Mesenteric fat pad (tissue), 1 donor: Measurements from ENCODE around the gene SYNE3. TPM values are rescaled to one million over a fixed set of nuclear protein-coding genes. Genes with fewer than 3 reads are reported as not detected.

Source experiments
- DNase-seq: peaks from one replicate; pipeline ENCODE4 v3.0.0-alpha.2; 2020; ENCODE audit warnings: low spot score
- long read RNA-seq: library from polyadenylated mRNA; unstranded; transcript quantifications from one replicate; pipeline ENCODE4 v2.0.0, GENCODE V29; 2020
- total RNA-seq: library from RNA; stranded (reverse); fragmentation: NEBNext Ultra II Directional; extraction: Animal tissue kit (Norgen Biotek cat#: 25700); gene quantifications from one replicate; pipeline ENCODE4 v1.2.1, GENCODE V29; 2021
- donor health status: DM: yes; HTN: yes; CAD: no.

Gene SYNE3, protein sequence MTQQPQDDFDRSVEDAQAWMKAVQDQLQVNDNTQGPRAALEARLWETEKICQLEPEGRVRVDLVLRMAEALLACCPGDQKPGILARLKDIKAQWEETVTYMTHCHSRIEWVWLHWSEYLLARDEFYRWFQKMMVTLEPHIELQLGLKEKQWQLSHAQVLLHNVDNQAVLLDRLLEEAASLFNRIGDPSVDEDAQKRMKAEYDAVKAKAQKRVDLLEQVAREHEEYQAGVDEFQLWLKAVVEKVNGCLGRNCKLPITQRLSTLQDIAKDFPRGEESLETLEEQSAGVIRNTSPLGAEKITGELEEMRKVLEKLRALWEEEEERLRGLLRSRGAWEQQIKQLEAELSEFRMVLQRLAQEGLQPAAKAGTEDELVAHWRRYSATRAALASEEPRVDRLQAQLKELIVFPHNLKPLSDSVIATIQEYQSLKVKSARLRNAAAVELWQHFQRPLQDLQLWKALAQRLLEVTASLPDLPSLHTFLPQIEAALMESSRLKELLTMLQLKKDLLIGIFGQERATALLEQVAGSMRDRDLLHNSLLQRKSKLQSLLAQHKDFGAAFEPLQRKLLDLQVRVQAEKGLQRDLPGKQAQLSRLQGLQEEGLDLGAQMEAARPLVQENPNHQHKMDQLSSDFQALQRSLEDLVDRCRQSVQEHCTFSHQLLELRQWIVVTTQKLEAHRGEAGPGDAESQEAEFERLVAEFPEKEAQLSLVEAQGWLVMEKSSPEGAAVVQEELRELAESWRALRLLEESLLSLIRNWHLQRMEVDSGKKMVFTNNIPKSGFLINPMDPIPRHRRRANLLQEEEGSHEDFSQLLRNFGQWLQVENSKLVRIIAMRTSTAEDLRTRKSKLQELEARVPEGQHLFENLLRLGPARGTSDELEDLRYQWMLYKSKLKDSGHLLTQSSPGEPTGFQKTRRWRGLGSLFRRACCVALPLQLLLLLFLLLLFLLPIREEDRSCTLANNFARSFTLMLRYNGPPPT
- total RNA-seq, result 179 TPM
- long read RNA-seq, full-length matches to known transcripts, result 3 of 63 reads
- long read RNA-seq, partial matches to known transcripts, result 19 of 63 reads
- long read RNA-seq, other reads (novel, unspliced or antisense), result 41 of 63 reads

DNA sequence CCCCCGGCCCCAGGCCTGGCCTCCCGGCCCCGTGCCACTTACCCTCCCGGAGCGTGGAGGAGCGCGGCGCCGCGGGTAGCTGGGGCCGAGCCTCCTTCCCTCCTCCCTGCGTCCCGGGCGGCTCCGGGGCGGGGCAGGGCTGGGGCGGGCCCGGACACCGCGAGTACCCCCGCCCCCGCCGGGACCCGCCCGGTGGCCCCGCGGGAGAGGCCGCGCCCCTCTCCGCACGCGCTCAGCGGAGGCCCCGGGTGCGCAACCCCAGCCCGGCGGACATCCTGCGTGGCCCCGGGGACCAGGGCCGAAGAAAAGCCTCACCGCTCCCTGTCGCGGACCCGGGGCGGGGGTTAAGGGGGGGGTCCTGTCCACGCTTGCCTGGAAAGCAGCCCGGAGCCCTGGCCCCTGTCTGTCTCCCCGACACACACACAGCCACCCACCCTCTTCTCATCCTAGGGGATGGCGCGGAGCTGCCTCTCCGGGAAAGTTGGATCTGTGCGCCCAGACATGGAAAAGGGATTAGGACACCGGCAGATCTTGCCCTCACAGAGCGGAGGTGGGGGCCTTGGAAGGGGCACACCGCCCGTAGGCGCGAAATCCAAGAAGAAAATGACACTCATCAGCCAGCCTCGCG, at the start of gene SYNE3:
Gene SYNE3 (minus strand): TSS at position 97 of the 628 bp plus-strand sequence. CDS start 40,829 bp downstream, outside the sequence.
- no peak for DNase-seq

DNA sequence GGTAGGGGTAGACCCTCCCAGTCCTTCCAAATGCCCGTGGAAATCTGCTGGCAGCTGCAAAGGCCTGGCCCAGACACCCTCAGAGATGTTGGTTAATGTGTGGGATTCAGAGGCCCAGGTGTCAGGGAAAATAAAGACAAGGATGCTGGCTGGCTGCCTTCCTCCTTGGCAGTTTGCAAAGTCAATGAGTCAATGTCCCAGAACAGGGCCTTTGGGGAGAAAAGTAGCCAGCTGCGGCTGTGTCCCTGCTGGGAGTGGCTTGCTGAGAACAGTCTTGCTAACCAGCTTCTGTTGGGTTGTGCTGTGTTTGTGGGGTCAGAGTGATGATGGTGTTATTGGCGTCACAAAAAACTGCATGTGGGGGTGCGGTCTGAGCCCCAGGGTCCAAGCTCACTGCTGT, 47.6 kb upstream of the SYNE3 start:
- no peak for DNase-seq

DNA sequence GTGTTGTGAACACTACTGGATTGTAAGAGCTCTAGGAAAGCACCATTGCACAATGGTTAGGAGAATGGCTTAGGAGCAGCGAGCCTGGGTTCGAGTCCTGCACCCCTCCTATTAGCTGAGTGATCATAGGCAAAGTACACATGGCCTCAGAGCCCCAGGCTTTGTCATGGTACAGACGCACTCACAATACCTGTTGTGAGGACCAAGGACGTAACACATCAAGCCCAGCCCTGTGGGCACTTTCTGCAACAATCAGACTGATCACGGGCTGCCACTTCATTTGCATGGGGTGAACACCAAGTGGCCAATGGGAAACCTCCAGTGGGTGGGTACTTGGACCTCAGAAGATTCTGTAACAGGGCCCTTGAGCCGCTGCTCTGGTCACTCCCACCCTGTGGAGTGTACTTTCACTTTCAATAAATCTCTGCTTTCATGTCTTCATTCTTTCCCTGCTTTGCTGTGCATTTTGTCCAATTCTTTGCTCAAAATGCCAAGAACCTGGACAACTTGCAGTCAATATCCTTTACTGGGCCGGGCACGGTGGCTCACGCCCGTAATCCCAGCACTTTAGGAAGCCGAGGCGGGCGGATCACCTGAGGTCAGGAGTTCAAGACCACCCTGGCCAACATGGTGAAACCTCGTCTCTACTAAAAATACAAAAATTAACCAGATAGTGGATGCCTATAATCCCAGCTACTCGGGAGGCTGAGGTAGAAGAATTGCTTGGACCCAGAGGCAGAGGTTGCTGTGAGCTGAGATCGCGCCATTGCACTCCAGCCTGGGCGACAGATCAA, 46.6 kb upstream of the SYNE3 start:
- no peak for DNase-seq

DNA sequence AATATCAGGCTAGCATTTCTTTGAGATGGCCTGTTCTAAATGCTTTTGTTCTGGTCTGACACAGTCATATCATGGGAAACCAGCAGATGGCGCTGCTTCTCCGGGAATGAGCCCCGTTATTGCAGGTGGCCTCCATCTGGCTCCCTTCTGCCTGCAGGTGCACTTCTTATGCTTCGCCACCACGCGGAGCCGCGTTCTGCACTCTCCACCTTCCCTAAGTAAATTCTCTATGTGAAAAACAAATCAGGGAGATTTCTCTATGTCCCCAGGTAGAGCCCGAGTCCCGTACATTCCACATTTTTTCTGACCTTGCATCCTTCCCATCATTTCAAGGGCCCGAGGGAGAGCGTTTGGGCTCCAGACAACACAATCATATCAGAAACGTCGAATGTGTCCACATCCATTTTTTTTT, 44.6 kb upstream of the SYNE3 start:
- no peak for DNase-seq

DNA sequence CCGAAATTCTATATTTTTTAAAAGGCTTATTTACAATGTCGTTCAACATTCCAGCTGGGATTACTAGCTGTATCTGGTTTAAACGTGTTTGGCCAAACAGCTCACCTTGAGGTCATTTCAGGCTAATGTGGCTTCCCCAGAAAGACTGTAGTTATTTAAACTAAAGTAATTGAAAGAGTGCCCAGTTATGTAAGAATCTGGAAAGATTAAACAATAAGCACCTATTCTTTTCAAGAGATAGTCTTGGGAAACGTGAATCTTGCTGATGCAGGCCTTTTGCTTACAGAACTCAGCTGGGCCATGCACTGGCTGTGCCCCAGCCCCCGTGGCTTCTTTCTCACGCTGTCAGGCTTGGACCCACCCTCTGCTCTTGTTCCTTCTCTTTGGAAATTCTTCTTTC, 42.8 kb upstream of the SYNE3 start:
- DNase-seq, result no peak

DNA sequence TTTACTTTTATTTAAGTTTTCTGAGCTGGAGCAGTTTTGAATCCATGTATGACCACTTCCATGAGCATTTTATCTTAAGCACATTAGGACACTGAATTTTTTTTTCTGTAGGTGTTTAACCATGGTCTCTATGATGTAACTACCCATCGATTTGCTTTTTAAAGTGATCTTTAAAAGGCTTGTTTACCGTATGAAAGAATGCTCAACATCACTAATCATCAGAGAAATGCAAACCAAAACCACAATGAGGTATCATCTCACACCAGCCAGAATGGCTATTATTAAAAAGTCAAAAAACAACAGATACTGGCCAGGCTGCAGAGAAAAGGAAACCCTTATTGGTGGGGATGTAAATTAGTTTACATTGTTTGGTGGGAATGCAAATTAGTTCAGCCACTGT, 41.4 kb upstream of the SYNE3 start:
- no peak for DNase-seq

DNA sequence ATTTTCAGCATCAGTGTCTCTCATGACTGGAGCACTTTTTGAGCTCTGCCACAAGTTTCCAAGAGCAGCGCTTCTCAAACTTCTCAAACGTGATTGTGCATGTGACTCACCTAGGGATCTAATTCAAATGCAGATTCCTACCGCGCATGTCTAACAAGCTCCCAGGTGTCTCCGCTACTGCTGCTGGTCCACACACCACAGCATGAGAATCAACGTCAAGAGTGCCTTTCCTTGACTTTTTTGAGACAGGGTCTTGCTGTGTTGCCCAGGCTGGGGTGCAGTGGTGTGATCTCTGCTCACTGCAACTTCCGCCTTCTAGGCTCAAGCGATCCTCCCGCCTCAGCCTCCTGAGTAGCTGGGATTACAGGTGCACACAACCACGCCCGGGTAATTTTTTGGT, 40.8 kb upstream of the SYNE3 start:
- DNase-seq, result no peak

DNA sequence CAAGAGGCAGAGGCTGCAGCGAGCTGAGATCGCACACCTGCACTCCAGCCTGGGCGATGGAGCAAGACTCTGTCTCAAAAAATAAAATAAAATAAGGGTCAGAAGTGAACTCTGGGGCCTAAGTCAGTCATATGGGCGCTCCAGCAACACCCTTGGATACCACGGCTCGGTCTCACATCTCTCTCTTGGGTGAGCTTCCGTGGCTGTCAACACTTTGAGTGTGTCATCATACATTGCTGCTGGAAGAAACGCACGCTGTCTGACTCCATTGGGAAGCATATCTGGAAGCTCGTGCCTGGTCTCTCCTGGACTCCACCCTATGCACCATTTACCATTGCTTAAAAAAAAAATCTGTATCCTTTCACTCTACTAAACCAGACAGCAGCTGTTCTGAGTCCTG, 38.6 kb upstream of the SYNE3 start:
- DNase-seq, result no peak

DNA sequence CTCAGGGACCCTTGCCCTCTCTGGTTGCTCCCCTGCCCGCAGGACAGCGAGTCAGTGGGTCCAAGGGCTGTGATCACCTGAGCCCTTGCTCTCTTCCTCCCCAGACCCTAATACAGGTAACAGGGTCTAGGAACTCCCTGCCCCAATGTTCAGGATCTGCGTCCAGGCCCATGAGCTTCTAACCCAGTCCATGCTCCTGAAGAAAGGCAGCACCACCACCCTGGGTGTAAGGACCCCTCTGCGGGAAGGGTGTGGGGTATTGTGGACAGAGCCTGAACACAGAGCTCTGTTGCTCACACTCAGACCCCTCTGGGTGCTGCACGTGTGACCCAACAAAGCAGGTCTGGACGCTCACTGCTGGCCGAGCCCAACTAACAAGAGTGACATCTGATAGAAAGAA, 36.7 kb upstream of the SYNE3 start:
- no peak for DNase-seq

DNA sequence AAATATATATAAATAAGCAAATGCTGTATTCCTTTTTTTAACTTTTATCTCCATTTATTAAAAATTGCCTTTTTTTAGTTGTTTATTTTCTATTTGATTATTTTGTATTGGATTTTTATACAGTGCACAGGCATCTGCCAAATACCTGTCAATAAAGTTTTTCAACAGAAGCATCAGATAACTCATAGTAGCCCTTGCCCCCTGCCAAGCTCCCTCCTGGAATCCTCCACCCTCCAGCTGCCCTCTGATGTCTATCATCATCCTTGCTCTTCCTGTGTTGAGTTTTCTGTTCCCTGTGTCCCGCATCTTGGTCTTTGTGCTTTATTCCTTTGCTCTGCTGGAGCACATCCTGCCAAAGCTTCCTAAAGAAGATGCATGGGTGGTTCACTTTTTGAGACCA, 35.0 kb upstream of the SYNE3 start:
- DNase-seq, result no peak

DNA sequence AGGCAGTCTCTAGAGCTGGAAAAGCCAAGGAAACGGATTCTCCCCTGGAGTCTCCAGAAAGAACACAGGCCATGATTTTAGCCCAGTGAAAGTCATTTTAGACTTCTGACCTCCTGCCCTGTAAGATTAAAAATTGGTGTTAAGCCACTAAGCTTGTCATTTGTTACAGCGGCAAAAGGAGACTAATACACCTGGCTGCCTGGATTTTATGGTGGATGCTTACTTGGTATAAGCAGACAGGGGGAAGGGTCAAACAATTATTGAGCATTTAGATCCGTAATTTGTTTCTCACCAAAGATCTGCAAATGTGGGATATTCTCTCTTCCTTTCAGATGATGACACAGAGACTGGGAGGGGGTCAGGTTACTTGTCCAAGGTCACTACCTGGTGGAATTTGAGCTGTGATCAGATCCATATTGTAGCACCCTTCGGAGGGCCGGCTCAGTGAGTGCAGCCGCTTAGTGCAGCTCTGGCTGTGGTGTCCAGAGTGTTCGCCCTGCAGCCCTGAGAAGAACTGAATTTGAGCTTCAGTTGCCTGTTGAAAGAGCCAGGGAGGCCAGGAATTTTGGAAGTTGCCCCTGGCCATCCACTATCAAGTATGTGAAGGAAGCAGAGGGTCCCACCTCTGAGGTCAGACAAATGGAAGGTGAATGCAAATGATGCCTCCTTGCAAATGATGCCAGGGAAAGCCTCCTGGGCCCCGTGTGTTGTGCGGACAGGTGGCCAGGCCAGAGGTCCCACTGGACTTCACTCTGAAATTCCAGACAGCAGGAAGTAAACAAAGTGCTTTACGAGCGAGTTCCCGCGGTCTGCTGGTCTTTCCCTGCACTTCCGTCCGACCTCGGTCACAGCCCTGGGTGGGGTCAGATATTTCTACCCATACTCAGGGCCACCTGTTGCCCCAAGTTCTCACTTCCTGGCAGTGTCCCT, 33.5 kb upstream of the SYNE3 start:
- no peak for DNase-seq

DNA sequence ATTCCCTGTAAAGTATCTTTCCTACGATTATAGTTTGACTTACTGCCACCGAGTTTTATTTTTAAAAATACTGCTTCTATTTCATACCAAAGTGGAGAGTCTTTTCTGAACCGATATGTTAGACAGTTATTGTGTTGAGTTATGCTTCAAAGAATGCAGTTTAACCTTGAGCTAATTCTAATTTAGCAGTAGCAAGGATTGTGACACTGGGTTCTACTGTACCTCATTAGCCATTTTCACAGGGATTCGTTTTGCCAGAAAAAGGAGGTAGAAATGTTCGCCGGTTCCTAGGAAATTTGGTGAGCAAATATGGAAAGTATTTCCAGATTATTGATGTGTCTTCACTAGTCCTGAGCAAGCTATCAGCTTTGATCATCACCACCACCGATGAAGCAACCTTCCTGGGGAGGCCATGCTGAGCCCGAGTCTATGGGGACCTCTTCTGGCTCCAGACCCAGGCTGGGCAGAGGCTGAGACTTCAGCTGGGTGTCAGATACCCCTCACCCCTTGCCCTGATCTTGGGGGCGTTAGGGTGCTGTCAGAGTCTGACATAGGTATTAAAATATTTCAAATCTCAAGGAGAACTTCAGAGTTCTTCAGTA, 32.0 kb upstream of the SYNE3 start:
- no peak for DNase-seq

DNA sequence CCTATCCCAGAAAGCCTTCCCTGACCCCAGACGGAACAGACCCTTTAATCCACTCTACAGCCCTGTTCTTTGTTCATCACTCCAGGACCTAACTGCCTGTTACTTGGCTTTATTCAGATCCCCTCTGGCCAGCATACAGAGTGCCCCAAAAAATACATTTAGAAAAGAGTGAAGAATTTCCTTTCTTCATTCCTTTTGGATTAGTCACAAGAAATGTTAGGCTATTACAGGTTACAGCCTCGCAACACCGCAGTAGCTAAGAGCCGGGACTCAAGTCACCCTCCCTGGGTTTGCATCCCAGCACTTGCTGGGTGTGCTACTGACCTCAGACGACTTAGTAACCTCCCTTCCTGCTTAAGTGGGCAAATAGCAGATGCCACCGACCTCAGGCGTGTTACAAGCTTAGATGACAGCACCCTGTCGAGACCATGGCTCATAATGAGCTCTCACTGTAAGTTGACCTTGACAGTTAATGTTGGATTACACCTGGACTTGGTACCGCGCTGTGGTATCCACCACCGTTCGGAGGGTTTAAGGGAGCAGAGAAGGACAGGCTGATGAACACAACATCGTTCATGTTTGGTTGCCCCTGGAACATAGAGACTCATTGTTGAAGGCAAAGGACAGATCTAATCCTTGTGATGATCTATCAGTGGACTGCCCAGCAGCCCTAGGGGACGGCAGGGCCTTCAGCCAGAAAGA, 31.3 kb upstream of the SYNE3 start:
- no peak for DNase-seq

DNA sequence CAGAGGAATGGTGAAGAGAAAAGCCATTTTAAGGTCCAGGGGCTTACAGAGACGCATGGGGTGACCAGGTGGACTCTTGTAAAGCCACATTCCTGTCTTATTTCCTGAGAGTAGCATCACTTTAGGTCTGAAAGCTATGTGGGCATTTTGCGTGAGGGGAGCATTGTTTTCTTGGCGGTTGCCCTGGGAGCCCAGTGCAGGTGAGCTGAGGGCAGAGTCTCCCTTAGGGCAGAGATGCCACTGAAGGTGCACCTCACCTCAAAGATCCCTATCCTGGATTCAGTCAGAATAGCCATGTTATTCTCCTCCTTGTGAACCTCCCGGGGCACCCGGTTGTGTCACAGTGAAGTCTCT, 30.8 kb upstream of the SYNE3 start:
- DNase-seq, result no peak

DNA sequence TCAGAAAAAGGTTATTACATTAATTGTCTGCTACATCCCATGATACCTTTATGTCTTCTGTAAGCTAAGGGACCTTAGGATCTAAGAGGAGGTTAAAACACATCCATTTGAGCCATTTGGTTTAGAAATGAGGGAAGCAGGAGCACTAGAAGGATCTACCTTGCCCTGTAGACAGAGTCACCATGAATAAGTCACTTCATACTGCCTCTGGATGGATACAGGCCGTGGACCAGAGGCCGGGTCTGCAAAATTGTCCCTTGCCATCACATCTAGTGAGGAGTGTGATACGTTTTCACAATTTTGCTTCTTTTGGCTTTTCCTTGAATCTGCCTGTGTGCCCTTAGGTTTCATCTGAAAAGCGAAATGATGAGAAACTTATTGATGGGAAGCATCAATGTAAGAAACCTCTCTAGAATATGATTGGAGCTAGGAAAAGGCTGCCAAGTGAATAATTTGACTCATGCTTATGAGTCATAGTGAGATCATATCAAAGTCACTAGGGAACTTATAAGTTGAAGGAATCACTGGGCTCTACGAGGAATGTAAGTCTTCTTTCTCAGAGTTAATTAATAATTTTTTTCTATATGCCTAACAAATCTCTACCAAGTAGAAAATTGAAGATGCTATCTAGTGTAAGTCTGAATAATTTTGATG, 29.2 kb upstream of the SYNE3 start:
- no peak for DNase-seq

DNA sequence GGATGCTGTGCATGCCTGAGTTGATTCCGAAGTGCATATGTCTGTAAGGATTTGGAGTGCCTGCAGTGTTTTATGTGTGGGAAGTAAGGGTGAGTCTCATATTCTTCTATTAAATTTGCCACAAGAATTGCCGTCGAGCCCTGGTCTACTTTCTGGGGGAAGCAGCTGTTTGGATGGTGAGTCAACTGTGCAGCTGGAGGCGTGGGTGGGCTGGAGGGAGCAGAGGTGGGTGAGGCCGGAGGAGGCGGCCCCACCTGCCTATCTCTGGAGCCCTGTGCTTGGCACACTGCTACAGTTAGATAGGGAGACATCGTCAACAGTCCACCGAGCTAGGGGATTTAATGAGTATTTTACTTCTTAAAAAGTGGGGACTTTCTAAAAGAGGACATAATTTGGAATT, 28.1 kb upstream of the SYNE3 start:
- DNase-seq, result no peak

DNA sequence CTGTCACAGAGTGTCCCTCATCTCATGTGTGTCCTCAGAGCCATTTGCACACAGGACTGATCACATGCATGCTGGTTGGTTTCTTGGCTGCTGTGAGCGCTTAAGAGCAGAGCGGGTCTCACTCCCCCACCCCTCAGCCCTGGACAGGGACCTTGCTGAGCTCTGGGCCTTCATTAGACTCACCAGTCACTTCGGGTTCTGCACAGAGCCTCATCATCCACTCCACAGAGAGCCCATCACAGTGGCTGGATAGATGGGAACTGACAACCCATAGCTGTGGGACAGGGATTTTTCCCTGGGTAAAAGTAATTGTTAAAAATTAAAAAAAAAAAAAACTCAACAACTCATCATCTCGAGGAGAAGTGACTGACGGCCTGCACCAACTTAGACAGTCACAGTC, 26.6 kb upstream of the SYNE3 start:
- no peak for DNase-seq
